ENCODE data around the gene MPDU1.

The MPDU1 gene

DNA sequence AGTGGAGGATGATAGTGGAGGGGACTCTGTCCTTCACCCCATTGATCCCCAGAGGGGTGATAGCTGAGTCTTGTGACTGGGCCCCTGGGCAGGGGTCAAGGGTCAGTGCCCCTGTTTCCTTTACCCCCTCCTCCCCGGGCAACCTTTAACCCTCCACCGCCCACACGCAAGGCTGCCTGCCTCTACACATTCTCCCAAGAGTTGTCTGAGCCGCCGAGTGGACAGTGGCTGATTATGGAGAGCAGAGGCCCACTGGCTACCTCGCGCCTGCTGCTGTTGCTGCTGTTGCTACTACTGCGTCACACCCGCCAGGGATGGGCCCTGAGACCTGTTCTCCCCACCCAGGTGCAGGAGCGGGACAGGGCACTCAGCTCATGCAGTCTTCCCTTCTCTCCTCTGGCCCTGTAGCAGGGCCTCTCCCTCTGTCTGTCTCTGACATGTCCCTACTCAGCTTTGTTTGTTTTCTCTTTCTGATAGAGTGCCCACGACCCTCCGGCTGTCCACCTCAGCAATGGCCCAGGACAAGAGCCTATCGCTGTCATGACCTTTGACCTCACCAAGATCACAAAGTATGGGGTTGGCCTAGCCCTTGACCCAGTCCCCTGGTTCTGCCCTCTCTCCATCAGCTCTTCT is 46.4 kb downstream of the MPDU1 start, which contains the start of gene SHBG:
Gene SHBG, plus strand, starts transcription at position 197 of the 633 bp plus-strand sequence. Its CDS starts 38 bp downstream, at position 235.
- no peak for DNase-seq (ENCODE audit: low read depth)
- TF ChIP-seq, protein P1, sequence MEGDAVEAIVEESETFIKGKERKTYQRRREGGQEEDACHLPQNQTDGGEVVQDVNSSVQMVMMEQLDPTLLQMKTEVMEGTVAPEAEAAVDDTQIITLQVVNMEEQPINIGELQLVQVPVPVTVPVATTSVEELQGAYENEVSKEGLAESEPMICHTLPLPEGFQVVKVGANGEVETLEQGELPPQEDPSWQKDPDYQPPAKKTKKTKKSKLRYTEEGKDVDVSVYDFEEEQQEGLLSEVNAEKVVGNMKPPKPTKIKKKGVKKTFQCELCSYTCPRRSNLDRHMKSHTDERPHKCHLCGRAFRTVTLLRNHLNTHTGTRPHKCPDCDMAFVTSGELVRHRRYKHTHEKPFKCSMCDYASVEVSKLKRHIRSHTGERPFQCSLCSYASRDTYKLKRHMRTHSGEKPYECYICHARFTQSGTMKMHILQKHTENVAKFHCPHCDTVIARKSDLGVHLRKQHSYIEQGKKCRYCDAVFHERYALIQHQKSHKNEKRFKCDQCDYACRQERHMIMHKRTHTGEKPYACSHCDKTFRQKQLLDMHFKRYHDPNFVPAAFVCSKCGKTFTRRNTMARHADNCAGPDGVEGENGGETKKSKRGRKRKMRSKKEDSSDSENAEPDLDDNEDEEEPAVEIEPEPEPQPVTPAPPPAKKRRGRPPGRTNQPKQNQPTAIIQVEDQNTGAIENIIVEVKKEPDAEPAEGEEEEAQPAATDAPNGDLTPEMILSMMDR (IDR thresholded peaks at IDR 0.05; ENCODE audit: low read depth, low read length, missing control alignments), result no peak

DNA sequence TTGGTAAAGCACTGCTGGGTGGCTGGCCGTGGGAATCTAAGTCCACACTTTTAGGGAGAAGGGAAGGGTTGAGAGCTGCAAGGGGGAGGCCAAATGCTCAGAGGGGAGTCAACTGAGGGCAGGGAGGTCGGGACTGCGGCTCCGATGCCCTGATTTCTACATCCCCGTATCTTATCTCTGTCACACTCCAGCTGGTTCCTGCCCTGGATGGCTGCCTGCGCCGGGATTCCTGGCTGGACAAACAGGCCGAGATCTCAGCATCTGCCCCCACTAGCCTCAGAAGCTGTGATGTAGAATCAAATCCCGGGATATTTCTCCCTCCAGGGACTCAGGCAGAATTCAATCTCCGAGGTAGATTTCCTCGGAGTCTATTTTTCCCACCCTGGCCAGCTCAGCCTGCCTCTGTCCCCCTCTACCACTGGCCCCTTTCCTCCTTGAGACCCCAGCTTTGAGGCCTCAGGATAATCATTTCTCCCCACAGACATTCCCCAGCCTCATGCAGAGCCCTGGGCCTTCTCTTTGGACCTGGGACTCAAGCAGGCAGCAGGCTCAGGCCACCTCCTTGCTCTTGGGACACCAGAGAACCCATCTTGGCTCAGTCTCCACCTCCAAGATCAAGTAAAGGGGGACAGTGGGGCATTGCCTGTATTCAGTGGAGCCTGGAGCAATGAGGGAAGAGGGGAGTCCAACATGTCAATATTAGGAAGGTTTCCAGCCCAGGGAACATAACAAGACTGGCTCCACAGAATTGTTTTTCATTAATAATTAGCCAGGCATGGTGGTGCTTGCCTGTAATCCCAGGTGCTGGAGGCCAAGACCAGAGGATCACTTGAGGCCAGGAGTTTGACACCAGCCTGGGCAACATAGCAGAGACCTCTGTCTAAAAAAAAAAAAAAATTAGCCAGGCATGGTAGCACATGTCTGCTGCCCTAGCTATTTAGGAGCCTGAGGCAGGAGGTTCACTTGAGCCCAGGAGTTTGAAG is 48.0 kb downstream of the MPDU1 start:
- TF ChIP-seq, protein P1 (IDR thresholded peaks at IDR 0.05; ENCODE audit: low read depth, low read length, missing control alignments), result no peak
- no peak for DNase-seq (ENCODE audit: low read depth)
- no peak overlapping the region for H3K4me3 ChIP-seq (ENCODE audit: low read depth, low read length)

More for the DNA sequence above, 46.4 kb downstream of the MPDU1 start, which contains the start of gene SHBG:
- H3K4me3 ChIP-seq (ENCODE audit: low read depth, low read length), result no peak within 1 kb of the TSS

DNA sequence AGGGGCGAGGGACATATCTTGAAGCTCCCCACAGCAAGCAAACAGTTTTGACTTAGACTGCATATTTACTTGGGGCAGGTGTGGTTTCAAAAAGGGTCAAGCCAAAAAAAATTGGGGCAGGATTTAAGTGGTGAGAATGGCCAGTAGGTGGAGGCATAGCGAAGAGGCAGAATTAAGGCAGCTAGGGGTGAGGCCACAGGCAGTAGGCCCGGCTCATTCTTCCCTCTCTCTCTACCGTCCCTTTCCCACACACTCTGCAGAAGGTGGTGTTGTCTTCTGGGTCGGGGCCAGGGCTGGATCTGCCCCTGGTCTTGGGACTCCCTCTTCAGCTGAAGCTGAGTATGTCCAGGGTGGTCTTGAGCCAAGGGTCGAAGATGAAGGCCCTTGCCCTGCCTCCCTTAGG is 48.8 kb downstream of the MPDU1 start:
- no peak overlapping the region for H3K4me3 ChIP-seq (ENCODE audit: low read depth, low read length)
- DNase-seq (ENCODE audit: low read depth), result no peak
- TF ChIP-seq, protein P1 (IDR thresholded peaks at IDR 0.05; ENCODE audit: low read depth, low read length, missing control alignments), result peak; percentile 70

DNA sequence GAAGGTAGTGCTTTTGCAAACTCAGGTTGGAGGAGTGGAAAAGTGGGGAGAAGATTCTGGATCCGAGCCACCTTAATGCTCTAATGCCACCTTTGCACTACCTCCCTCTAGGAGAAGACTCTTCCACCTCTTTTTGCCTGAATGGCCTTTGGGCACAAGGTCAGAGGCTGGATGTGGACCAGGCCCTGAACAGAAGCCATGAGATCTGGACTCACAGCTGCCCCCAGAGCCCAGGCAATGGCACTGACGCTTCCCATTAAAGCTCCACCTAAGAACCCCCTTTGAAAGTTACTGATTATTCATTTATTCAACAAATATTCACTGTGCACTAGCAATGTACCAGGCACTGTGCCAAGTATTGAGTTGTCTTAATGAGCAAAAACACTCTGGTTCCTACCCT is 49.4 kb downstream of the MPDU1 start:
- TF ChIP-seq, protein P1 (IDR thresholded peaks at IDR 0.05; ENCODE audit: low read depth, low read length, missing control alignments), result no peak
- H3K4me3 ChIP-seq (ENCODE audit: low read depth, low read length), result no peak overlapping the region
- DNase-seq (ENCODE audit: low read depth), result no peak

DNA sequence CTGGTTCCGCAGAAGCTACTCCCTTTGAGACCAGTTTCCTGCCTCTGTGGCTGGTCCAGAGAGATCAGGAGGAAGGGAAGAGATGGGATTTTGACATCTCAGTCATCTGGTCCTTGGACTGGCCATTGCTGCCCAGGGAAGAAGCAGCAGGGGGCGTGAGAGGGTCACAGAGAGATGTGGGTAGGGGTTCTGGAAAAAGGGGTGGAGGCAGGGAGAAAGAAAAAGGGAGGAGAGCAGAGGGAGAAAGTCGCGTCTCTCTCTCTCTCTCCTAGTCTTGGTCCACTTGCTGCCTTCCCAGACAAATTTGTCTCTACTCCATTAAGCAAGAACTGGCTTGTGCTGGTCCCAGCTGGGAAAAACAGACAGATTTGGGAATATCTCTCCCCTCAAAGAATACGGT is 50.7 kb downstream of the MPDU1 start:
- TF ChIP-seq, protein P1 (IDR thresholded peaks at IDR 0.05; ENCODE audit: low read depth, low read length, missing control alignments), result peak; percentile 29

DNA sequence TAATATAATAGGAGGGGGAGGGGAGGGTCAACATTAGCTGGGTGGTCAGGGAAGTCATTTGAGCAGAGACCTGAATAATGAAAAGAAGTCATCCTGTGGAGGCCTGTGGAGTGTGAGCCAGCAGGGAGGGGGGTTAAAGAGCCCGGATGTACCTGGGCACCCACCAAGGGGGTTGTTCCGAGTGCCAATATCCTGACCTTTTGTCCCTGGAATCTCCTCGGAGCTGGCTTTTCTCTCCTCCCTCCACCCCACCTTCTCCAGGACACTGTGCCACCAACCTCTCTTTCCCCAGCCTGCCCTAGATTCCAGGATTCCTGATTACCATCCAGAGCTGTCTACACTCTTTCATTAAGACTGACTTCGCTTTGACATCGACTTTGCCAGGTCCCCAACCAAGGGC is 52.5 kb downstream of the MPDU1 start:
- no peak for DNase-seq (ENCODE audit: low read depth)
- H3K4me3 ChIP-seq (ENCODE audit: low read depth, low read length), result no peak overlapping the region
- TF ChIP-seq, protein P1 (IDR thresholded peaks at IDR 0.05; ENCODE audit: low read depth, low read length, missing control alignments), result no peak

More for the DNA sequence above, 50.7 kb downstream of the MPDU1 start:
- no peak for DNase-seq (ENCODE audit: low read depth)
- H3K4me3 ChIP-seq (ENCODE audit: low read depth, low read length), result no peak overlapping the region

Data from GM12864 (cell line).